HCT116 (cell line): ENCODE results near the gene FZR1.

ENCODE experiments used
- ELF1 ChIP-seq: IDR thresholded peaks from 2 replicates; pipeline ENCODE4 v1.6.1; 2012; ENCODE audit warnings: low read depth, borderline replicate concordance
- EZH2 ChIP-seq: fragments of 200-600 bp; sonication (generic); IDR thresholded peaks from 2 replicates; pipeline ENCODE4 v1.6.1; 2017; ENCODE audit warnings: antibody characterized with exemption, mixed run types
- EZH2phosphoT487 ChIP-seq: fragments of 200-600 bp; IDR thresholded peaks from 2 replicates; pipeline ENCODE4 v1.6.1; 2018; ENCODE audit warnings: antibody characterized with exemption, borderline replicate concordance
- POLR2A ChIP-seq: IDR thresholded peaks from 2 replicates; pipeline ENCODE4 v1.7.0; 2011; ENCODE audit warnings: borderline replicate concordance; ENCODE audit not compliant: insufficient read depth, insufficient read length; ENCODE audit errors: extremely low read depth
- POLR2AphosphoS5 ChIP-seq: IDR thresholded peaks from 2 replicates; pipeline ENCODE4 v1.6.1; 2011; ENCODE audit warnings: mild to moderate bottlenecking, low read depth, low read length, moderate library complexity
- RAD21 ChIP-seq: IDR thresholded peaks from 2 replicates; pipeline ENCODE4 v1.6.1; 2012; ENCODE audit warnings: low read depth, mild to moderate bottlenecking
- SIN3A ChIP-seq: IDR thresholded peaks from 2 replicates; pipeline ENCODE4 v1.6.1; 2012; ENCODE audit warnings: low read depth
- SP1 ChIP-seq: IDR thresholded peaks from 2 replicates; pipeline ENCODE4 v1.6.1; 2012; ENCODE audit warnings: low read depth
- TCF7L2 ChIP-seq: IDR thresholded peaks from 2 replicates; pipeline ENCODE4 v1.7.0; 2011; ENCODE audit warnings: borderline replicate concordance, inconsistent platforms; ENCODE audit not compliant: insufficient read depth, insufficient read length; ENCODE audit errors: extremely low read depth
- YY1 ChIP-seq: IDR thresholded peaks from 2 replicates; pipeline ENCODE4 v1.6.1; 2011; ENCODE audit warnings: low read length, low read depth, moderate library complexity, mild to moderate bottlenecking; ENCODE audit not compliant: insufficient replicate concordance; ENCODE audit errors: extremely low read depth
- TF ChIP-seq, protein P1 (sequence below), 3 experiments: fragments of 200-600 bp in 1 of 3; sonication (generic) in 1 of 3; IDR thresholded peaks in 2 of 3; conservative IDR thresholded peaks in 1 of 3; 2 replicates each; pipeline ENCODE4 v1.5.1; 2012 to 2017; ENCODE audit warnings: low read depth in 2 of 3, low read length in 2 of 3, antibody characterized with exemption in 1 of 3, borderline replicate concordance in 1 of 3, control low read depth in 1 of 3, mild to moderate bottlenecking in 1 of 3, mixed read lengths in 1 of 3, mixed run types in 1 of 3, moderate library complexity in 1 of 3; ENCODE audit not compliant: insufficient read depth in 1 of 3
- TF ChIP-seq, protein P2 (sequence below): IDR thresholded peaks from 2 replicates; pipeline ENCODE4 v1.6.1; 2012

DNA sequence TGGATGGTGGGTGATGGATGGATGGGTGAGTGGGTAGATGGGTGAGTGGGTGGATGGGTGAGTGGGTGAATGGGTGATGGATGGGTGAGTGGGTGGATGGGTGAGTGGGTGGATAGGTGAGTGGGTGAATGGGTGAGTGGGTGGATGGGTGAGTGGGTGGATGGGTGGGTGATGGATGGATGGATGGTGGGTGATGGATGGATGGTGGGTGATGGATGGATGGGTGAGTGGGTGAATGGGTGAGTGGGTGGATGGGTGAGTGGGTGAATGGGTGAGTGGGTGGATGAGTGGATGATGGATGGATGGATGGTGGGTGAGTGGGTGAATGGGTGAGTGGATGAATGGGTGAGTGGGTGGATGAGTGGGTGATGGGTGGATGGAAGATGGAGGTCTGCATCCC lies 28.6 kb upstream of the FZR1 start:
- TF ChIP-seq, protein P1, sequence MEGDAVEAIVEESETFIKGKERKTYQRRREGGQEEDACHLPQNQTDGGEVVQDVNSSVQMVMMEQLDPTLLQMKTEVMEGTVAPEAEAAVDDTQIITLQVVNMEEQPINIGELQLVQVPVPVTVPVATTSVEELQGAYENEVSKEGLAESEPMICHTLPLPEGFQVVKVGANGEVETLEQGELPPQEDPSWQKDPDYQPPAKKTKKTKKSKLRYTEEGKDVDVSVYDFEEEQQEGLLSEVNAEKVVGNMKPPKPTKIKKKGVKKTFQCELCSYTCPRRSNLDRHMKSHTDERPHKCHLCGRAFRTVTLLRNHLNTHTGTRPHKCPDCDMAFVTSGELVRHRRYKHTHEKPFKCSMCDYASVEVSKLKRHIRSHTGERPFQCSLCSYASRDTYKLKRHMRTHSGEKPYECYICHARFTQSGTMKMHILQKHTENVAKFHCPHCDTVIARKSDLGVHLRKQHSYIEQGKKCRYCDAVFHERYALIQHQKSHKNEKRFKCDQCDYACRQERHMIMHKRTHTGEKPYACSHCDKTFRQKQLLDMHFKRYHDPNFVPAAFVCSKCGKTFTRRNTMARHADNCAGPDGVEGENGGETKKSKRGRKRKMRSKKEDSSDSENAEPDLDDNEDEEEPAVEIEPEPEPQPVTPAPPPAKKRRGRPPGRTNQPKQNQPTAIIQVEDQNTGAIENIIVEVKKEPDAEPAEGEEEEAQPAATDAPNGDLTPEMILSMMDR (IDR thresholded peaks at IDR 0.05 in 2 of 3, conservative IDR thresholded peaks at IDR 0.05 in 1 of 3; ENCODE audit: borderline replicate concordance in 1 of 3, insufficient read depth in 1 of 3, low read depth in 2 of 3, low read length in 2 of 3) = no peak
- TF ChIP-seq ELF1 (no peak), POLR2A (no peak), RAD21 (no peak), SP1 (no peak), POLR2AphosphoS5 (no peak), TCF7L2 (no peak), EZH2 (no peak), EZH2phosphoT487 (no peak), SIN3A (no peak), YY1 (no peak)
- TF ChIP-seq, protein P2, sequence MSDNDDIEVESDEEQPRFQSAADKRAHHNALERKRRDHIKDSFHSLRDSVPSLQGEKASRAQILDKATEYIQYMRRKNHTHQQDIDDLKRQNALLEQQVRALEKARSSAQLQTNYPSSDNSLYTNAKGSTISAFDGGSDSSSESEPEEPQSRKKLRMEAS = no peak
